Upper lobe of left lung (tissue), 4 donors: Measurements from ENCODE around the gene NECTIN2.
"Not testable (repeated sequence)": the region's sequence is repeated elsewhere in the genome, so short reads cannot be mapped to it uniquely, and the experiment has no call there.

Experiments used
- EP300 ChIP-seq, 4 donors: sonication (generic); formaldehyde crosslinking; IDR thresholded peaks; one replicate each; pipeline ENCODE4 v1.5.1; 2017; ENCODE audit warnings: antibody characterized with exemption in 4 of 4, control low read depth in 2 of 4
- POLR2A ChIP-seq, 4 donors: fragments of 450-650 bp; IDR thresholded peaks; one replicate each; pipeline ENCODE4 v1.5.1; 2016 to 2017; ENCODE audit warnings: antibody characterized with exemption in 4 of 4, mild to moderate bottlenecking in 2 of 4
- TF ChIP-seq, protein P1 (sequence below), 6 experiments: fragments of 450-650 bp in 4 of 6; fragments of 200-600 bp in 2 of 6; sonication (generic) in 2 of 6; IDR thresholded peaks; one replicate each; pipeline ENCODE4 v1.5.1; 2016 to 2019; ENCODE audit warnings: antibody characterized with exemption in 6 of 6

DNA sequence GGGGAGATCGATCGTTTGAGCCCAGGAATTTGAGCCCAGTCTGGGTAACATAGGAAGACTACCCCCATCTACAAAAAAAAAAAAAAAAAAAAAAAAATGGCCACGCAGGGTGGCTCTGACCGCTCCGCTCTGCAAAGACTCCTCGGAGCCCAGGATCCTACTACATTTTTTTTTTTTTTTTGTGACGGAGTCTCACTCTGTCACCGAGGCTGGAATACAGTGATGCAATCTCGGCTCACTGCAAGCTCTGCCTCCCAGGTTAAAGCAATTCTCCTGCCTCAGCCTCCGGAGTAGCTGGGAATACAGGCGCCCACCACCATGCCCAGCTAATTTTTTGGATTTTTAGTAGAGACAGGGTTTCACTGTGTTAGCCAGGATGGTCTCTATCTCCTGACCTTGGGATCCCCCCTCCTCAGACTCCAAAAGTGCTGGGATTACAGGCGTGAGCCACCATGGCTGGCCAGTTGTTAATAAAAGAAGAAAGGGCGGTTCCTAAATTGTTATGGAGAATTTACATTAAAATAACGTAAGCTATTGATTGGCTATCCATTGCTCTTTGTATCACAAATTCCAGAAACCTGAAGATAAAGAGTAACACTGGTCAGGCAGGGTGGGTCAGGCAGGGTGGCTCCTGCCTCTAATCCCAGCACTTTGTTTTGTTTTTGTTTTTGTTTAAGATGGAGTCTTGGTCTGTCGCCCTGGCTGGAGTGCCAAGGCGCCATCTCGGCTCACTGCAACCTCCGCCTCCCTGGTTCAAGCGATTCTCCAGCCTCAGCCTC is 36.7 kb downstream of the NECTIN2 start:
- TF ChIP-seq, protein P1, sequence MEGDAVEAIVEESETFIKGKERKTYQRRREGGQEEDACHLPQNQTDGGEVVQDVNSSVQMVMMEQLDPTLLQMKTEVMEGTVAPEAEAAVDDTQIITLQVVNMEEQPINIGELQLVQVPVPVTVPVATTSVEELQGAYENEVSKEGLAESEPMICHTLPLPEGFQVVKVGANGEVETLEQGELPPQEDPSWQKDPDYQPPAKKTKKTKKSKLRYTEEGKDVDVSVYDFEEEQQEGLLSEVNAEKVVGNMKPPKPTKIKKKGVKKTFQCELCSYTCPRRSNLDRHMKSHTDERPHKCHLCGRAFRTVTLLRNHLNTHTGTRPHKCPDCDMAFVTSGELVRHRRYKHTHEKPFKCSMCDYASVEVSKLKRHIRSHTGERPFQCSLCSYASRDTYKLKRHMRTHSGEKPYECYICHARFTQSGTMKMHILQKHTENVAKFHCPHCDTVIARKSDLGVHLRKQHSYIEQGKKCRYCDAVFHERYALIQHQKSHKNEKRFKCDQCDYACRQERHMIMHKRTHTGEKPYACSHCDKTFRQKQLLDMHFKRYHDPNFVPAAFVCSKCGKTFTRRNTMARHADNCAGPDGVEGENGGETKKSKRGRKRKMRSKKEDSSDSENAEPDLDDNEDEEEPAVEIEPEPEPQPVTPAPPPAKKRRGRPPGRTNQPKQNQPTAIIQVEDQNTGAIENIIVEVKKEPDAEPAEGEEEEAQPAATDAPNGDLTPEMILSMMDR (IDR thresholded peaks at IDR 0.05), result not testable (repeated sequence)
- TF ChIP-seq EP300, POLR2A (IDR thresholded peaks at IDR 0.05): not testable (repeated sequence)
